ENCODE results near the gene PARP8.

Gene PARP8

GRCh38 chr5:50726475-50727148 lies 60.2 kb downstream of the PARP8 start:
- no peak for DNase-seq (ENCODE audit: low read depth in 2 of 2)

GRCh38 chr5:50727149-50727496 lies 60.7 kb downstream of the PARP8 start:
- DNase-seq (ENCODE audit: low read depth in 2 of 2) = no peak

- no peak for DNase-seq (ENCODE audit: low read depth in 2 of 2)
These were observed 61.4 kb downstream of the PARP8 start for GRCh38 chr5:50727845-50728244.

- DNase-seq (ENCODE audit: low read depth in 2 of 2) = no peak
These were observed 63.9 kb downstream of the PARP8 start for GRCh38 chr5:50730336-50730735.

GRCh38 chr5:50730841-50731240 lies 64.4 kb downstream of the PARP8 start:
- DNase-seq (ENCODE audit: low read depth in 2 of 2) = no peak

GRCh38 chr5:50733741-50734140 lies 67.3 kb downstream of the PARP8 start:
- DNase-seq (ENCODE audit: low read depth in 2 of 2) = no peak

GRCh38 chr5:50738864-50739263 lies 72.4 kb downstream of the PARP8 start:
- no peak for DNase-seq (ENCODE audit: low read depth in 2 of 2)

- no peak for DNase-seq (ENCODE audit: low read depth in 2 of 2)
These were observed 74.4 kb downstream of the PARP8 start for GRCh38 chr5:50740832-50741231.

GRCh38 chr5:50744776-50745175 lies 78.3 kb downstream of the PARP8 start:
- no peak for DNase-seq (ENCODE audit: low read depth in 2 of 2)

GRCh38 chr5:50745221-50745910 lies 78.9 kb downstream of the PARP8 start:
- no peak for DNase-seq (ENCODE audit: low read depth in 2 of 2)

- no peak for DNase-seq (ENCODE audit: low read depth in 2 of 2)
These were observed 82.7 kb downstream of the PARP8 start for GRCh38 chr5:50749181-50749580.

- DNase-seq (ENCODE audit: low read depth in 2 of 2) = no peak
These were observed 83.4 kb downstream of the PARP8 start for GRCh38 chr5:50749873-50750272.

- peak; percentile 9 to 18 for DNase-seq (ENCODE audit: low read depth in 2 of 2)
These were observed 84.7 kb downstream of the PARP8 start for GRCh38 chr5:50751064-50751657.

GRCh38 chr5:50752800-50753199 lies 86.4 kb downstream of the PARP8 start:
- no peak for DNase-seq (ENCODE audit: low read depth in 2 of 2)

GRCh38 chr5:50759526-50760270 lies 93.3 kb downstream of the PARP8 start:
- DNase-seq (ENCODE audit: low read depth in 2 of 2) = no peak

- no peak for DNase-seq (ENCODE audit: low read depth in 2 of 2)
These were observed 96.9 kb downstream of the PARP8 start for GRCh38 chr5:50763351-50763750.

- DNase-seq (ENCODE audit: low read depth in 2 of 2) = no peak
These were observed 97.4 kb downstream of the PARP8 start for GRCh38 chr5:50763846-50764245.

GRCh38 chr5:50766042-50766441 lies 99.6 kb downstream of the PARP8 start:
- DNase-seq (ENCODE audit: low read depth in 2 of 2) = no peak

- no peak for DNase-seq (ENCODE audit: low read depth in 2 of 2)
These were observed 100.0 kb downstream of the PARP8 start for GRCh38 chr5:50766462-50766861.

- DNase-seq (ENCODE audit: low read depth in 2 of 2) = no peak
These were observed 100.5 kb downstream of the PARP8 start for GRCh38 chr5:50766967-50767366.

- no peak for DNase-seq (ENCODE audit: low read depth in 2 of 2)
These were observed 101.2 kb downstream of the PARP8 start for GRCh38 chr5:50767588-50767987.

GRCh38 chr5:50768634-50769033 lies 102.2 kb downstream of the PARP8 start:
- DNase-seq (ENCODE audit: low read depth in 2 of 2) = no peak

- DNase-seq (ENCODE audit: low read depth in 2 of 2) = no peak
These were observed 104.0 kb downstream of the PARP8 start for GRCh38 chr5:50770441-50770840.
